HAP-1 (cell line): ENCODE measurements around the gene CD93.

ENCODE experiments used
- DNase-seq, 2 experiments: peaks; one replicate each; pipeline ENCODE4 v3.0.0-alpha.2; 2016 to 2020; ENCODE audit warnings: low spot score in 2 of 2
- H3K27me3 ChIP-seq: fragments of 250-450 bp; sonication (Bioruptor Pico); 2 replicates; pipeline ENCODE4 v1.5.1; 2020; ENCODE audit warnings: low read depth, mild to moderate bottlenecking, moderate library complexity
- H3K36me3 ChIP-seq: fragments of 250-450 bp; sonication (Bioruptor Pico); replicated peaks from 2 replicates; pipeline ENCODE4 v1.5.1; 2020; ENCODE audit warnings: mild to moderate bottlenecking
- H3K4me1 ChIP-seq: fragments of 250-450 bp; sonication (Bioruptor Pico); 2 replicates; pipeline ENCODE4 v1.5.1; 2020; ENCODE audit warnings: mild to moderate bottlenecking
- H3K4me3 ChIP-seq: fragments of 250-450 bp; sonication (Bioruptor Pico); 2 replicates; pipeline ENCODE4 v1.5.1; 2020; ENCODE audit warnings: mild to moderate bottlenecking, moderate library complexity
- H3K9me3 ChIP-seq: fragments of 250-450 bp; sonication (Bioruptor Pico); 2 replicates; pipeline ENCODE4 v1.5.1; 2020; ENCODE audit warnings: mild to moderate bottlenecking, moderate library complexity
- in situ Hi-C: fragments of 300-500 bp; cut with MboI; formaldehyde crosslinking; loops from 3 replicates; pipeline ENCODE4 v1.14.3; 2020; ENCODE audit warnings: low sequenced_read_pairs, inconsistent platforms, mixed read lengths

Gene CD93, protein sequence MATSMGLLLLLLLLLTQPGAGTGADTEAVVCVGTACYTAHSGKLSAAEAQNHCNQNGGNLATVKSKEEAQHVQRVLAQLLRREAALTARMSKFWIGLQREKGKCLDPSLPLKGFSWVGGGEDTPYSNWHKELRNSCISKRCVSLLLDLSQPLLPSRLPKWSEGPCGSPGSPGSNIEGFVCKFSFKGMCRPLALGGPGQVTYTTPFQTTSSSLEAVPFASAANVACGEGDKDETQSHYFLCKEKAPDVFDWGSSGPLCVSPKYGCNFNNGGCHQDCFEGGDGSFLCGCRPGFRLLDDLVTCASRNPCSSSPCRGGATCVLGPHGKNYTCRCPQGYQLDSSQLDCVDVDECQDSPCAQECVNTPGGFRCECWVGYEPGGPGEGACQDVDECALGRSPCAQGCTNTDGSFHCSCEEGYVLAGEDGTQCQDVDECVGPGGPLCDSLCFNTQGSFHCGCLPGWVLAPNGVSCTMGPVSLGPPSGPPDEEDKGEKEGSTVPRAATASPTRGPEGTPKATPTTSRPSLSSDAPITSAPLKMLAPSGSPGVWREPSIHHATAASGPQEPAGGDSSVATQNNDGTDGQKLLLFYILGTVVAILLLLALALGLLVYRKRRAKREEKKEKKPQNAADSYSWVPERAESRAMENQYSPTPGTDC

DNA sequence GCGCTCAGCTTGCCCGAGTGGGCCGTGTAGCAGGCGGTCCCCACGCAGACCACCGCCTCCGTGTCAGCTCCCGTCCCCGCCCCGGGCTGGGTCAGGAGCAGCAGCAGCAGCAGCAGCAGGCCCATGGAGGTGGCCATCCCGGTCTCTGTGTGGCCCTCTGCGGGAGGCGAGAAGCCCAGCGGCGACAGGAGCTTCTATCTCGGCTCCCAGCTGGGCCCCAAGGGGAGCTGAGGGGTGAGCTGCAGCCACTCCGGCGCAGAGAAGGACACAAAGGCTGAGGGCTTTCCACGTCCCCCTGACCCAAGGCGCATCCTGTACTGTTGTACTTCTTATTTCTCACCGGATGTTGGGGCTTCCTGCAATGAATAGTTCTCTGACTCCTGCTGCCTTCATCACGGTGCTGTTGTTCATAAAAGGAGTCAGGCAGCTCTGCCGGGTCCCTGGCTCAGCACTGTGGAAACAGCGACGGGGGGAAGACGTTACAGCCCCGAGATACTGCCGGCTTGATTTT lies at the start of gene CD93:
CD93 (minus strand) TSS at position 269 of the 511 bp plus-strand sequence; CDS start at position 137, 132 bp downstream.
- in situ Hi-C loops, result no loop called here
- no peak for DNase-seq

DNA sequence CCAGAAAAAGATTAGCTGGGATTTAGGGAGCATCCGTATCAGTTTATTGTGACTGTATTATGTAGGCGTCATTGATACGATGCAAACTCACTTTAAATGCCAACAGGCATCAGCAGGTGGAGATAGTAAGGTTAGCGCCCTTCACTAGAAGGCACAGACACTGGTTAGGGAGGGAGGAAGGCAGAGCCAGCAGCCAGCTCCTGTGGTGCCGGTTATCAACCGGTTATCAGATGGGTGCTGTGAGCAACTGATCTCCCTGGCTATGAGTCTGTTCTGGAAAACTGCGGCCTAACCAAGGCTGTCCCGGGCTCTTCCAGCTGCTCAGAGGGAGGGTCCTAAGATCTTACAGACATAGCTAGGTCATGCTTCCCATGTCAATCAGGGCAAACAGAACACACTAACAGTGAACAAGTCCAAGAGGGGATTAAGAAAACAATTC lies 47.5 kb upstream of the CD93 start:
- no peaks in the 10 kb centered on the region; the same call in 1 of the 2 replicates for H3K9me3 ChIP-seq
- no peaks in the 10 kb centered on the region for H3K36me3 ChIP-seq
- no peaks in the 10 kb centered on the region for H3K4me1 ChIP-seq
- in situ Hi-C loops, result no loop called here
- H3K4me3 ChIP-seq, result no peak overlapping the region
- no peaks in the 10 kb centered on the region for H3K27me3 ChIP-seq
- DNase-seq, result no peak

More for the DNA sequence above, at the start of gene CD93:
- Histone ChIP-seq H3K4me3 (no peak within 1 kb of the TSS), H3K4me1 (no peaks in the 10 kb centered on the region), H3K36me3 (no peaks in the 10 kb centered on the region), H3K9me3 (no peaks in the 10 kb centered on the region), H3K27me3 (no peaks in the 10 kb centered on the region)

GRCh38 chr20:23132930-23133559 lies 46.9 kb upstream of the CD93 start:
- no peak overlapping the region for H3K4me3 ChIP-seq
- no peaks in the 10 kb centered on the region; the same call in 1 of the 2 replicates for H3K9me3 ChIP-seq
- H3K27me3 ChIP-seq, result no peaks in the 10 kb centered on the region
- no peaks in the 10 kb centered on the region for H3K36me3 ChIP-seq
- in situ Hi-C loops, result no loop called here
- no peak for DNase-seq
- no peaks in the 10 kb centered on the region for H3K4me1 ChIP-seq

DNA sequence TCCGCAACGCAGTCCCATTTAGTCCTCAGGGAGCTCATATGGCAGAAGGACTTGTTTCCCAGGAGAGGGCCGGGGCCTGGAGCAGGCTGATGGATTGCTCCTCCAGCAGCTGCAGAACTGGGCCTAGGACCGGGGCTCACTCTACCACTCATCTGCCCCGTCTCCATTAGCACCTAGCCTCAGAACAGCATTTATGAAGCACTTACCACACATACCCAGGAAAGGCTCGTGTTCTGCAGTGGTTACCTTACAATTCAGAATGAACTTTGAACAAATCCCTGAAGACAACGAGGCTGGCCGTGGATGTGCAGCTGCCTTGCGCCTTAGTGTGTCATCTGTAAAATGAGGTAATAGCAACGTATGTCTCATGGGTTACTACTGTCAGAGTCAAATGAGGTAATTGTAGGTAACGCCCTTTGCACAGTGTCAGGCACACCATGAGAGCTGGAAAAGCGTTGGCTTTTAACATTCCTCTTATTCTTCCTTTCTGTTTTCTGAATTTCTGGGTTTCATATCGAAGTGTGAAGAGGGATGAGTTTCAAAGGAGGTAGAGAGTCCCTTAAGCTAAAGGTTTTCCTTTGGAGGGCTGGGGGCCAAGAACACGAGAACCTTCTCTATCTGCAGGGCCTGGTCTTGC lies 46.3 kb upstream of the CD93 start:
- no peak for DNase-seq
- no peaks in the 10 kb centered on the region for H3K27me3 ChIP-seq
- in situ Hi-C loops, result no loop called here
- no peak overlapping the region for H3K4me3 ChIP-seq
- H3K9me3 ChIP-seq, result no peaks in the 10 kb centered on the region; the same call in 1 of the 2 replicates
- H3K4me1 ChIP-seq, result no peaks in the 10 kb centered on the region
- H3K36me3 ChIP-seq, result no peaks in the 10 kb centered on the region

DNA sequence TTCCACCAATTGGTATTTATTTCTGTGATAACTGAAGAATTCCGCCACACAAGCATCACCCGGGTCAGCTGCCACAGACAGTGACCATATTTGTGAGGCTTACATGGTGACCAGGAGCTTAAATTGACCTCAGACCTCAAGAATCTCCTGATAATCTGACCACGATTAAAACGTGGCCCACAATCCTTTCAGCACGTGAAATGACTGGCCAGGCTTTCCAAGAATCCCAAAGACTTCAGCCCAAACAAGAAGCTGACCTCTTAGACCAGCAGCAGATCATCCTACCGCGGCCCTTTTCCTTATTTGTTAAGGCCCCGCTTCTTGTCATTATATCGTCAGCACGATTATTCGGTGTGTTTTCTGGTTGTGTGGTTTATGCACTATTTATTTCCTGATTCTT lies 45.6 kb upstream of the CD93 start:
- Histone ChIP-seq H3K36me3 (no peaks in the 10 kb centered on the region), H3K4me3 (no peak overlapping the region), H3K27me3 (no peaks in the 10 kb centered on the region), H3K4me1 (no peaks in the 10 kb centered on the region), H3K9me3 (no peaks in the 10 kb centered on the region; the same call in 1 of the 2 replicates)
- DNase-seq, result no peak
- in situ Hi-C loops, result no loop called here

DNA sequence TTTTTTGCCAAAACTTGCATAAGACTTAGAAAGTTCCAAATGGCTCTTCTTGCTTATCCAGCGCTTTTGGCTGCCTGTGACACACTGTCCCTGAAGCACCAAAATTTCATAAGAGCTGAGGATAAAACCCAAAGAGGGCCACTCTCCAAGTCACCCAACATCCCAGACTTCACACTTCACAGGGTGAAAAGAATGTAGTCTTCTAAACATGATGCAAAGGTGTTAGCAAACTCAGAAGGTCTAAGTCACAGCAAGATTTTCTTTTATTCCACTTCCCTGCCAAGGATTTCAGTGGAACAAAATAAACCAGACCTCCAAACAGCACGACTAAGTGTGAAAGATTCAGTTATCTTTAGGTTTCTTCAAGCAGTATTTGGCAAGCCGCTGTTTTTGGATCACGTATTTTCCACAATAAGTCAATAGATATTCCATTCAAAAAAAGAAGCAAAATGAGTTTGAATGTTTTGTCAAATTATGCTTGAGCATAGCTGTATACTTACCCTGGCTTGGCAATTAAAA lies 44.6 kb upstream of the CD93 start:
- in situ Hi-C loops, result no loop called here
- H3K4me1 ChIP-seq, result no peaks in the 10 kb centered on the region
- no peaks in the 10 kb centered on the region for H3K27me3 ChIP-seq
- H3K4me3 ChIP-seq, result no peak overlapping the region
- H3K9me3 ChIP-seq, result no peaks in the 10 kb centered on the region; the same call in 1 of the 2 replicates
- DNase-seq, result no peak
- H3K36me3 ChIP-seq, result no peaks in the 10 kb centered on the region

GRCh38 chr20:23129891-23130621 lies 43.9 kb upstream of the CD93 start:
- H3K4me3 ChIP-seq, result no peak overlapping the region
- no peak for DNase-seq
- in situ Hi-C loops, result no loop called here
- H3K4me1 ChIP-seq, result no peaks in the 10 kb centered on the region
- no peaks in the 10 kb centered on the region for H3K27me3 ChIP-seq
- no peaks in the 10 kb centered on the region; the same call in 1 of the 2 replicates for H3K9me3 ChIP-seq
- H3K36me3 ChIP-seq, result no peaks in the 10 kb centered on the region

- no peak for DNase-seq
- no peak overlapping the region for H3K4me3 ChIP-seq
- in situ Hi-C loops, result no loop called here
- H3K27me3 ChIP-seq, result no peaks in the 10 kb centered on the region
- no peaks in the 10 kb centered on the region for H3K4me1 ChIP-seq
- H3K36me3 ChIP-seq, result no peaks in the 10 kb centered on the region
- H3K9me3 ChIP-seq, result no peaks in the 10 kb centered on the region; the same call in 1 of the 2 replicates
Measured at GRCh38 chr20:23129266-23129665, 43.1 kb upstream of the CD93 start.

DNA sequence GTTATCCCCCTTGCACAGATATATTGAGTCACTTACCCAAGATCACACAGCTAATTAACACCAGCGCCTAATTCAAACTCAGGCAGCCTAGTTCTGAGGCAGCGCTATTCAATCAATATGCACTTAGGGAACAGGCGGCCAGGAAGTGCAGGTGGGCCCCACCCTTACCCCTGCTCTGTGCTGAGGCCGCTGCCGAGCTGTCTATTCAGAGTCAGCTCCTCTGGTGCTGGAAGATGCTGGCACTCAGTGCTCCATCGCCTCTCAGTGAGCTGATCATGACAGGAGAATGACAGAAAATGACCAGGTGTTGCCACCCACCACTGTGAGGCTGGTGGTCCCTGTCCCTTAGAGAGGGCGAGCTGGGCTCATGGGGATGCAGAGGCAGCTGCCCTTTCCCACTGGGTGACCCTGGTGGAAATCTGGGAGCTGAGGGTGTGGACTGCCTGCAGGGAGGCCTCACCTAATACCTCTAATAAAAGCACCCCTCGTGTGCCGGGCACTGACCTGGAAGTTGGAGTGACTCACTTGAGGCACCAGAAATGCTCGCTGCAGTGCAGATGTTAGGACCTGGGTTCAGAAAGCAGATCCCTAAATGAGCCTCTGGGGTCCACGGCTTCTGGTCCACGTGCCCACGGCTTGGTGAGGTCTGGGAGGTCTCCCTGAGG lies 42.5 kb upstream of the CD93 start:
- no peaks in the 10 kb centered on the region for H3K36me3 ChIP-seq
- no peaks in the 10 kb centered on the region for H3K4me1 ChIP-seq
- H3K27me3 ChIP-seq, result no peaks in the 10 kb centered on the region
- in situ Hi-C loops, result no loop called here
- H3K9me3 ChIP-seq, result no peaks in the 10 kb centered on the region; the same call in 1 of the 2 replicates
- H3K4me3 ChIP-seq, result no peak overlapping the region
- DNase-seq, result no peak

- no peak for DNase-seq
- in situ Hi-C loops, result no loop called here
- Histone ChIP-seq H3K36me3 (no peaks in the 10 kb centered on the region), H3K27me3 (no peaks in the 10 kb centered on the region), H3K9me3 (no peaks in the 10 kb centered on the region; the same call in 1 of the 2 replicates), H3K4me1 (no peaks in the 10 kb centered on the region), H3K4me3 (no peak overlapping the region)
Measured at GRCh38 chr20:23127506-23128279, 41.6 kb upstream of the CD93 start.

DNA sequence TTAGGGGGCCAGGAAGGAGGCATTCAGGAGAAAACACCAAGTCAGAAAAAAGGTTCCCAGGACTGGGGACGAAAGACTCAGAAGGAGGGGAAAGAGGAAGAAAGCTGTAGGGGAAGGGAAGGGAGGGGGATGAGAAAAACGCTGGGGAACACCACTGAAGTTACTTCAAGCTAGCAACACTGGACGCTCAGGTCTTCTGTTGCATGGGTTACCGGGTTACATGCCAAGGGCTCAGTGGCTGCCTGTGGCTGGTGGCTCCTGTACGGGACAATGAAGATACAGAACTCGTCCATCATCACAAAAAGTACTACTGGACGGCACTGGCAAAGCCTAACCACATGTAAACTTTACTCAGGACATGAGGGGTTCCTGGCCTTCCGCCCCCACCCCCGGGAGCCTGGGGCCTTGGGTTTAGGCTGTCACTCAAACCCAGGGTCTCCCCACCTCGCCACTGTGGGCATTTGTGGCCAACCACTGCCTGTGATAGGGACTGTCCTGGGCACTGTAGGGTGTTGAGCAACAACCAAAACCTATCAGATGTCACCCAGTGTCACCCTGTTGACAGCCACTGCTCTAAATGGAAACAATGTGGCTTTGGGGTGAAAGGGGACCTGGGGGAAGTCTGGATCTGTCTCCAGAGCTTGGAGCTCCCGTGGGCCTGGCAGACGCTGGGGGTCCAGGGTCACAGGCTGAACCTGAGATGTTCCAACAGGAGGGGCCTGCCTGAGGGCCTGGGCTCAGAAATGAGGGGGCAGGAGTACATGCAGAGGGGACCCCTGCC lies 40.3 kb upstream of the CD93 start:
- H3K4me1 ChIP-seq, result no peaks in the 10 kb centered on the region
- no peak overlapping the region for H3K4me3 ChIP-seq
- no peaks in the 10 kb centered on the region for H3K27me3 ChIP-seq
- DNase-seq, result no peak
- in situ Hi-C loops, result no loop called here
- H3K9me3 ChIP-seq, result no peaks in the 10 kb centered on the region
- no peaks in the 10 kb centered on the region for H3K36me3 ChIP-seq
